Measurements from ENCODE around the gene GCM1.
"Not testable (repeated sequence)": the region's sequence is repeated elsewhere in the genome, so short reads cannot be mapped to it uniquely, and the experiment has no call there.

Gene GCM1

GRCh38 chr6:53171605-53172467, 23.2 kb upstream of the GCM1 start:
- no CpG with 5 or more reads among the region's 20 CpGs for WGBS (ENCODE audit: insufficient coverage, insufficient read length)
- Histone ChIP-seq H3K9me3 (ENCODE audit: control insufficient read depth, insufficient read depth, low read length) (no peaks in the 10 kb centered on the region), H3K27ac (ENCODE audit: low read length) (no peak overlapping the region), H3K36me3 (ENCODE audit: control insufficient read depth, insufficient read depth, low read length) (no peaks in the 10 kb centered on the region), H3K4me3 (ENCODE audit: low read length) (no peak overlapping the region), H3K27me3 (ENCODE audit: control insufficient read depth, insufficient read depth, low read length) (no peaks in the 10 kb centered on the region), H3K4me1 (ENCODE audit: control insufficient read depth, insufficient read depth, low read length) (no peaks in the 10 kb centered on the region)
- peak; percentile 43 for DNase-seq (ENCODE audit: low read depth, low spot score)

GRCh38 chr6:53168516-53169267, 20.1 kb upstream of the GCM1 start:
- H3K27me3 ChIP-seq (ENCODE audit: control insufficient read depth, insufficient read depth, low read length) = no peaks in the 10 kb centered on the region

DNA sequence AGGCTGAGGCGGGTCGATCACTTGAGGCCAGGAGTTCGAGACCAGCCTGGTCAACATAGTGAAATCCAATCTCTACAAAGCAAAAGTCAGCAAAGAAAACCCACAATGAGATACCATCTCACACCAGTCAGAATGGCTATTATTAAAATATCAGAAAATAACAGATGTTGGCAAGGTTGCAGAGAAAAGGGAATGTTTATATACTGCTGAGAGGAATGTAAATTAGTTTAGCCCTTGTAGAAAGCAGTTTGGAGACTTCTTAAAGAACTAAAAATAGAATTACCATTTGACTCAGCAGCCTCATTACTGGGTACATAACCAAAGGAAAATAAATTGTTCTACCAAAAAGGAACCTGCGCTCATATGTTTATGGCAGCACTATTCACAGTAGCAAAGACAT, 16.7 kb upstream of the GCM1 start:
- no peaks in the 10 kb centered on the region for H3K36me3 ChIP-seq (ENCODE audit: control insufficient read depth, insufficient read depth, low read length)
- H3K27me3 ChIP-seq (ENCODE audit: control insufficient read depth, insufficient read depth, low read length) = no peaks in the 10 kb centered on the region
- no peak overlapping the region for H3K4me3 ChIP-seq (ENCODE audit: low read length)
- no peaks in the 10 kb centered on the region for H3K9me3 ChIP-seq (ENCODE audit: control insufficient read depth, insufficient read depth, low read length)
- H3K27ac ChIP-seq (ENCODE audit: low read length) = no peak overlapping the region
- DNase-seq (ENCODE audit: low read depth, low spot score) = no peak
- no CpG with 5 or more reads among the region's 4 CpGs for WGBS (ENCODE audit: insufficient coverage, insufficient read length)
- H3K4me1 ChIP-seq (ENCODE audit: control insufficient read depth, insufficient read depth, low read length) = no peaks in the 10 kb centered on the region

More at GRCh38 chr6:53168516-53169267, 20.1 kb upstream of the GCM1 start:
- H3K4me1 ChIP-seq (ENCODE audit: control insufficient read depth, insufficient read depth, low read length) = no peaks in the 10 kb centered on the region
- H3K27ac ChIP-seq (ENCODE audit: low read length) = no peak overlapping the region
- no peak overlapping the region for H3K4me3 ChIP-seq (ENCODE audit: low read length)
- no CpG with 5 or more reads among the region's 4 CpGs for WGBS (ENCODE audit: insufficient coverage, insufficient read length)
- H3K36me3 ChIP-seq (ENCODE audit: control insufficient read depth, insufficient read depth, low read length) = no peaks in the 10 kb centered on the region
- DNase-seq (ENCODE audit: low read depth, low spot score) = no peak
- H3K9me3 ChIP-seq (ENCODE audit: control insufficient read depth, insufficient read depth, low read length) = no peaks in the 10 kb centered on the region

GRCh38 chr6:53162606-53163005, 14.0 kb upstream of the GCM1 start:
- H3K27me3 ChIP-seq (ENCODE audit: control insufficient read depth, insufficient read depth, low read length) = no peaks in the 10 kb centered on the region
- H3K4me1 ChIP-seq (ENCODE audit: control insufficient read depth, insufficient read depth, low read length) = no peaks in the 10 kb centered on the region
- no peak overlapping the region for H3K27ac ChIP-seq (ENCODE audit: low read length)
- no peak overlapping the region for H3K4me3 ChIP-seq (ENCODE audit: low read length)
- H3K9me3 ChIP-seq (ENCODE audit: control insufficient read depth, insufficient read depth, low read length) = no peaks in the 10 kb centered on the region
- H3K36me3 ChIP-seq (ENCODE audit: control insufficient read depth, insufficient read depth, low read length) = no peaks in the 10 kb centered on the region
- WGBS (ENCODE audit: insufficient coverage, insufficient read length) = no CpG with 5 or more reads among the region's 1 CpG
- no peak for DNase-seq (ENCODE audit: low read depth, low spot score)

- no peaks in the 10 kb centered on the region for H3K27me3 ChIP-seq (ENCODE audit: control insufficient read depth, insufficient read depth, low read length)
- no peak overlapping the region for H3K4me3 ChIP-seq (ENCODE audit: low read length)
- no peaks in the 10 kb centered on the region for H3K9me3 ChIP-seq (ENCODE audit: control insufficient read depth, insufficient read depth, low read length)
- H3K4me1 ChIP-seq (ENCODE audit: control insufficient read depth, insufficient read depth, low read length) = no peaks in the 10 kb centered on the region
- H3K27ac ChIP-seq (ENCODE audit: low read length) = no peak overlapping the region
- no CpG with 5 or more reads among the region's 3 CpGs for WGBS (ENCODE audit: insufficient coverage, insufficient read length)
- no peaks in the 10 kb centered on the region for H3K36me3 ChIP-seq (ENCODE audit: control insufficient read depth, insufficient read depth, low read length)
- no peak for DNase-seq (ENCODE audit: low read depth, low spot score)
Observed at GRCh38 chr6:53161481-53162009, 12.9 kb upstream of the GCM1 start.

- Histone ChIP-seq H3K4me3 (ENCODE audit: low read length) (no peak overlapping the region), H3K9me3 (ENCODE audit: control insufficient read depth, insufficient read depth, low read length) (no peaks in the 10 kb centered on the region), H3K27ac (ENCODE audit: low read length) (no peak overlapping the region), H3K27me3 (ENCODE audit: control insufficient read depth, insufficient read depth, low read length) (no peaks in the 10 kb centered on the region), H3K36me3 (ENCODE audit: control insufficient read depth, insufficient read depth, low read length) (no peaks in the 10 kb centered on the region), H3K4me1 (ENCODE audit: control insufficient read depth, insufficient read depth, low read length) (no peaks in the 10 kb centered on the region)
- WGBS (ENCODE audit: insufficient coverage, insufficient read length) = no CpG with 5 or more reads among the region's 2 CpGs
- no peak for DNase-seq (ENCODE audit: low read depth, low spot score)
Observed at GRCh38 chr6:53159558-53159957, 10.9 kb upstream of the GCM1 start.

- WGBS (ENCODE audit: insufficient coverage, insufficient read length) = no CpG with 5 or more reads among the region's 6 CpGs
- not testable (repeated sequence) for H3K27me3 ChIP-seq (ENCODE audit: control insufficient read depth, insufficient read depth, low read length); H3K36me3 ChIP-seq (ENCODE audit: control insufficient read depth, insufficient read depth, low read length); DNase-seq (ENCODE audit: low read depth, low spot score); H3K4me3 ChIP-seq (ENCODE audit: low read length); H3K27ac ChIP-seq (ENCODE audit: low read length); H3K4me1 ChIP-seq (ENCODE audit: control insufficient read depth, insufficient read depth, low read length); H3K9me3 ChIP-seq (ENCODE audit: control insufficient read depth, insufficient read depth, low read length)
Observed at GRCh38 chr6:53158076-53158475, 9.4 kb upstream of the GCM1 start.

GRCh38 chr6:53155279-53155678, 6.6 kb upstream of the GCM1 start:
- WGBS (ENCODE audit: insufficient coverage, insufficient read length) = no CpG with 5 or more reads among the region's 4 CpGs
- not testable (repeated sequence) for H3K27me3 ChIP-seq (ENCODE audit: control insufficient read depth, insufficient read depth, low read length); DNase-seq (ENCODE audit: low read depth, low spot score); H3K27ac ChIP-seq (ENCODE audit: low read length); H3K9me3 ChIP-seq (ENCODE audit: control insufficient read depth, insufficient read depth, low read length); H3K36me3 ChIP-seq (ENCODE audit: control insufficient read depth, insufficient read depth, low read length); H3K4me3 ChIP-seq (ENCODE audit: low read length); H3K4me1 ChIP-seq (ENCODE audit: control insufficient read depth, insufficient read depth, low read length)

DNA sequence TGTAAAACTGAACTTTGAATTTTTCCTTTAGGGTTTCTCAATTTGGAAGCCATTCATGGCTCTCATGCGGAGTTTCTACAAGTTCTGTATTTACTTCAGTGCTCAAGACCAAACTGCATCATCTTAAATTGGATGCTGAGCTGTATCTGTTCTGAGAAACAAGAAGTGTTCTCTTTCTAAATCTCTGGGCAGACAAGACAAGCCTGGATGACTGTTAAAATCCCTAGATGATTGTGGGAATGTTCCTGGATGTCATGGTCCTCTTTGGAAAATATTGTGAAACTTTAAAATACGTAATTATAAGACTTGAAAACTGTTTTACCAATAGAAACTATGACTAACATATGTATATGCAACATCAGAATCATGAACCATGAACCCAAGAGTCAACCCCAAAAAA, 6.2 kb upstream of the GCM1 start:
- Histone ChIP-seq H3K27me3 (ENCODE audit: control insufficient read depth, insufficient read depth, low read length) (no peaks in the 10 kb centered on the region), H3K4me3 (ENCODE audit: low read length) (no peak overlapping the region), H3K36me3 (ENCODE audit: control insufficient read depth, insufficient read depth, low read length) (no peaks in the 10 kb centered on the region), H3K27ac (ENCODE audit: low read length) (no peak overlapping the region), H3K9me3 (ENCODE audit: control insufficient read depth, insufficient read depth, low read length) (no peaks in the 10 kb centered on the region), H3K4me1 (ENCODE audit: control insufficient read depth, insufficient read depth, low read length) (no peaks in the 10 kb centered on the region)
- no CpG with 5 or more reads among the region's 2 CpGs for WGBS (ENCODE audit: insufficient coverage, insufficient read length)
- no peak for DNase-seq (ENCODE audit: low read depth, low spot score)

- no peak overlapping the region for H3K27ac ChIP-seq (ENCODE audit: low read length)
- H3K36me3 ChIP-seq (ENCODE audit: control insufficient read depth, insufficient read depth, low read length) = no peaks in the 10 kb centered on the region
- WGBS (ENCODE audit: insufficient coverage, insufficient read length) = no CpG with 5 or more reads among the region's 4 CpGs
Observed at GRCh38 chr6:53154071-53154470, 5.4 kb upstream of the GCM1 start.

More at GRCh38 chr6:53154071-53154470, 5.4 kb upstream of the GCM1 start:
- no peaks in the 10 kb centered on the region for H3K4me1 ChIP-seq (ENCODE audit: control insufficient read depth, insufficient read depth, low read length)
- H3K27me3 ChIP-seq (ENCODE audit: control insufficient read depth, insufficient read depth, low read length) = no peaks in the 10 kb centered on the region
- DNase-seq (ENCODE audit: low read depth, low spot score) = no peak
- H3K4me3 ChIP-seq (ENCODE audit: low read length) = no peak overlapping the region
- H3K9me3 ChIP-seq (ENCODE audit: control insufficient read depth, insufficient read depth, low read length) = no peaks in the 10 kb centered on the region
